A549 (cell line): ENCODE results near the gene INPP5A. TPM values are rescaled to one million over a fixed set of nuclear protein-coding genes. Genes with fewer than 3 reads are reported as not detected.

ENCODE experiments used
- ATAC-seq, 2 experiments: fragments of 200-7000 bp in 1 of 2; fragments of >200 bp in 1 of 2; cut with Nextera tagmentation in 1 of 2; cut with Tn5 transposase in 1 of 2; 3 replicates each; pipeline versions ENCODE4 v1.8.0 to v1.9.1; 2018 to 2020; ENCODE audit warnings: mild to moderate bottlenecking in 1 of 2, moderate library complexity in 1 of 2
- CTCF ChIA-PET: fragments of 300-600 bp; sonication (Branson Sonifier 250); formaldehyde crosslinking; extraction: SDS; loops from one replicate; lab custom pipeline; 2021; ENCODE audit warnings: antibody characterized with exemption, inconsistent platforms; lab: Yijun Ruan, JAX
- POLR2A ChIA-PET: fragments of 350-600 bp; formaldehyde crosslinking; extraction: SDS; loops from one replicate; lab custom pipeline; 2021; ENCODE audit warnings: antibody characterized with exemption, inconsistent platforms; lab: Yijun Ruan, JAX
- DNase-seq, 2 experiments: peaks; one replicate each; pipeline versions ENCODE4 v3.0.0 to v3.0.0-alpha.2; 2011 to 2016; ENCODE audit warnings: low read depth in 1 of 2, low spot score in 1 of 2
- FAIRE-seq: peaks from 2 replicates; lab custom pipeline; 2011; peaks lifted over from hg19 to GRCh38; lab: Jason Lieb, UNC
- H3K27ac ChIP-seq, 2 experiments: fragments of >200 bp; sonication (Bioruptor Twin); formaldehyde crosslinking; 3 replicates each; pipeline ENCODE4 v1.5.1; 2016 to 2017
- H3K4me1 ChIP-seq: fragments of >200 bp; sonication (Bioruptor Twin); formaldehyde crosslinking; 3 replicates; pipeline ENCODE4 v1.6.1; 2016
- H3K4me2 ChIP-seq: fragments of >200 bp; sonication (Bioruptor Twin); formaldehyde crosslinking; 3 replicates; pipeline ENCODE4 v1.6.1; 2016
- H3K4me3 ChIP-seq: fragments of >200 bp; sonication (Bioruptor Twin); formaldehyde crosslinking; 3 replicates; pipeline ENCODE4 v1.5.1; 2016
- H3K9me3 ChIP-seq: fragments of >200 bp; sonication (Bioruptor Twin); formaldehyde crosslinking; 3 replicates; pipeline ENCODE4 v1.6.1; 2016
- CBX8 ChIP-seq: fragments of 200-600 bp; sonication (generic); IDR thresholded peaks from 2 replicates; pipeline ENCODE4 v1.6.1; 2016
- CEBPB ChIP-seq, 2 experiments: fragments of >200 bp in 1 of 2; sonication (Bioruptor Twin) in 1 of 2; formaldehyde crosslinking in 1 of 2; IDR thresholded peaks; 2 replicates each; pipeline ENCODE4 v1.6.1; 2012 to 2016
- CHD2 ChIP-seq: fragments of 150-350 bp; IDR thresholded peaks from 2 replicates; pipeline ENCODE4 v1.6.1; 2014; ENCODE audit warnings: low read length; ENCODE audit not compliant: partially characterized antibody
- EHMT2 ChIP-seq: fragments of 200-600 bp; sonication (generic); IDR thresholded peaks from 2 replicates; pipeline ENCODE4 v1.6.1; 2016; ENCODE audit warnings: antibody characterized with exemption, low read depth, mild to moderate bottlenecking, moderate library complexity
- ESRRA ChIP-seq: fragments of 150-350 bp; IDR thresholded peaks from 2 replicates; pipeline ENCODE4 v1.6.1; 2014; ENCODE audit warnings: mild to moderate bottlenecking, low read length, borderline replicate concordance
- HOXA7 ChIP-seq: fragments of 250-450 bp; sonication (Bioruptor Pico); IDR thresholded peaks from 2 replicates; pipeline ENCODE4 v1.5.0; 2020; ENCODE audit warnings: mild to moderate bottlenecking, moderate library complexity
- HOXB13 ChIP-seq: fragments of 250-450 bp; sonication (Bioruptor Pico); IDR thresholded peaks from 2 replicates; pipeline ENCODE4 v1.5.0; 2020; ENCODE audit warnings: low read depth, mild to moderate bottlenecking, moderate library complexity
- HOXB5 ChIP-seq: fragments of 250-450 bp; sonication (Bioruptor Pico); IDR thresholded peaks from 2 replicates; pipeline ENCODE4 v1.5.0; 2020; ENCODE audit warnings: mild to moderate bottlenecking, moderate library complexity
- KDM5A ChIP-seq: fragments of 200-600 bp; sonication (generic); IDR thresholded peaks from 2 replicates; pipeline ENCODE4 v1.6.1; 2016; ENCODE audit warnings: antibody characterized with exemption, mild to moderate bottlenecking
- MYC ChIP-seq: IDR thresholded peaks from 2 replicates; pipeline ENCODE4 v1.6.1; 2012; ENCODE audit warnings: mild to moderate bottlenecking, inconsistent platforms, low read length, improper control_type of control experiment, borderline replicate concordance
- NPAS2 ChIP-seq: fragments of 250-450 bp; sonication (Bioruptor Pico); IDR thresholded peaks from 2 replicates; pipeline ENCODE4 v1.8.0; 2022; ENCODE audit warnings: mild to moderate bottlenecking, moderate library complexity, borderline replicate concordance
- PBX3 ChIP-seq: IDR thresholded peaks from 2 replicates; pipeline ENCODE4 v1.6.1; 2012
- POLR2A ChIP-seq: IDR thresholded peaks from 2 replicates; pipeline ENCODE4 v1.6.1; 2012; ENCODE audit warnings: mild to moderate bottlenecking, low read length
- POLR2AphosphoS2 ChIP-seq: conservative IDR thresholded peaks from 2 replicates; pipeline ENCODE4 v1.6.1; 2012; ENCODE audit warnings: low read length, improper control_type of control experiment, inconsistent platforms
- RCOR1 ChIP-seq: fragments of 150-350 bp; IDR thresholded peaks from 2 replicates; pipeline ENCODE4 v1.6.1; 2014; ENCODE audit warnings: antibody characterized with exemption, low read length, low read depth
- SREBF2 ChIP-seq: fragments of 450-650 bp; IDR thresholded peaks from 2 replicates; pipeline ENCODE4 v1.6.1; 2014; ENCODE audit warnings: mild to moderate bottlenecking, moderate library complexity
- TP53 ChIP-seq: fragments of 250-450 bp; sonication (Bioruptor Pico); IDR thresholded peaks from 2 replicates; pipeline ENCODE4 v1.5.0; 2021; ENCODE audit warnings: mild to moderate bottlenecking, moderate library complexity
- USF2 ChIP-seq: fragments of 450-650 bp; IDR thresholded peaks from 2 replicates; pipeline ENCODE4 v1.6.1; 2014; ENCODE audit warnings: antibody characterized with exemption
- ZFP36 ChIP-seq: fragments of 450-650 bp; IDR thresholded peaks from 2 replicates; pipeline ENCODE4 v1.6.1; 2014; ENCODE audit warnings: borderline replicate concordance; ENCODE audit not compliant: partially characterized antibody
- WGBS: methylation state at CpG from one replicate; pipeline ENCODE4 v1.1.6; 2017; ENCODE audit errors: missing lambda C conversion rate; 5-methylcytosine and 5-hydroxymethylcytosine counted together
- polyA plus RNA-seq, 4 experiments: library from polyadenylated mRNA; depleted of rRNA in 3 of 4; stranded (reverse); fragments of >200 nt; fragmentation: RNase III in 1 of 4; extraction: RNeasy Plus Mini Kit Qiagen cat#74134 plus additional on column Dnase treatment in 1 of 4; gene quantifications; 2 replicates in 3 of 4; 3 replicates in 1 of 4; pipeline ENCODE4 v1.2.3, GENCODE V29; 2011 to 2017
- TF ChIP-seq, protein P1 (sequence below): fragments of 250-450 bp; sonication (Bioruptor Pico); IDR thresholded peaks from 2 replicates; pipeline ENCODE4 v1.5.0; 2020; ENCODE audit warnings: low read depth, mild to moderate bottlenecking, moderate library complexity
- TF ChIP-seq, protein P2 (sequence below): fragments of >200 bp; sonication (Bioruptor Twin); formaldehyde crosslinking; IDR thresholded peaks from 3 replicates; pipeline ENCODE4 v1.5.1; 2016
- TF ChIP-seq, protein P3 (sequence below): fragments of >200 bp; sonication (Bioruptor Twin); formaldehyde crosslinking; IDR thresholded peaks from 3 replicates; pipeline ENCODE4 v1.6.1; 2016

The INPP5A gene
- polyA plus RNA-seq, 2 of the 4 experiments (the other 2 are of a cell fraction), result 13.7 to 15.1 TPM

GRCh38 chr10:132762267-132762666, 224.7 kb downstream of the INPP5A start:
- no peak for DNase-seq
- Histone ChIP-seq H3K9me3 (no peaks in the 10 kb centered on the region), H3K4me2 (no peak overlapping the region), H3K27ac (no peak overlapping the region), H3K4me1 (no peaks in the 10 kb centered on the region), H3K4me3 (no peak overlapping the region)
- FAIRE-seq, result no peak
- WGBS, result 94% methylated on average over 6 of the region's 6 CpGs
- TF ChIP-seq POLR2A, result no peak
- TF ChIP-seq ZFP36, result no peak
- TF ChIP-seq CHD2, result no peak
- no peak for TF ChIP-seq NPAS2
- TF ChIP-seq CEBPB (IDR thresholded peaks at IDR 0.05), result no peak
- TF ChIP-seq POLR2AphosphoS2, result no peak
- TF ChIP-seq EHMT2, result no peak
- TF ChIP-seq SREBF2, result no peak
- TF ChIP-seq, protein P1, sequence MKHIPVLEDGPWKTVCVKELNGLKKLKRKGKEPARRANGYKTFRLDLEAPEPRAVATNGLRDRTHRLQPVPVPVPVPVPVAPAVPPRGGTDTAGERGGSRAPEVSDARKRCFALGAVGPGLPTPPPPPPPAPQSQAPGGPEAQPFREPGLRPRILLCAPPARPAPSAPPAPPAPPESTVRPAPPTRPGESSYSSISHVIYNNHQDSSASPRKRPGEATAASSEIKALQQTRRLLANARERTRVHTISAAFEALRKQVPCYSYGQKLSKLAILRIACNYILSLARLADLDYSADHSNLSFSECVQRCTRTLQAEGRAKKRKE (CRISPR knock-in tag), result no peak
- TF ChIP-seq TP53, result no peak
- TF ChIP-seq CBX8, result no peak
- no peak for TF ChIP-seq RCOR1
- no peak for TF ChIP-seq HOXB13 (CRISPR knock-in tag)
- no peak for TF ChIP-seq PBX3
- ChIA-PET POLR2A (no interaction called here), CTCF (interaction anchor here (1.2 to 1.6 kb wide), 2 partner anchors 105 to 108 kb away, joined by 3 to 4 read pairs; no protein-coding TSS in a partner anchor)
- no peak for ATAC-seq

- FAIRE-seq, result no peak
- H3K4me3 ChIP-seq, result no peak overlapping the region
- no peak overlapping the region for H3K4me2 ChIP-seq
- DNase-seq, result no peak
- CTCF ChIA-PET, result interaction anchor here (1.2 to 1.5 kb wide), 2 partner anchors 24 to 109 kb away, joined by 3 read pairs; no protein-coding TSS in a partner anchor
- no peak overlapping the region for H3K27ac ChIP-seq
- no peaks in the 10 kb centered on the region for H3K4me1 ChIP-seq
- no peaks in the 10 kb centered on the region for H3K9me3 ChIP-seq
- ATAC-seq, result no peak
- POLR2A ChIA-PET, result no interaction called here
- 58% methylated on average over 5 of the region's 5 CpGs for WGBS
- TF ChIP-seq, protein P2, sequence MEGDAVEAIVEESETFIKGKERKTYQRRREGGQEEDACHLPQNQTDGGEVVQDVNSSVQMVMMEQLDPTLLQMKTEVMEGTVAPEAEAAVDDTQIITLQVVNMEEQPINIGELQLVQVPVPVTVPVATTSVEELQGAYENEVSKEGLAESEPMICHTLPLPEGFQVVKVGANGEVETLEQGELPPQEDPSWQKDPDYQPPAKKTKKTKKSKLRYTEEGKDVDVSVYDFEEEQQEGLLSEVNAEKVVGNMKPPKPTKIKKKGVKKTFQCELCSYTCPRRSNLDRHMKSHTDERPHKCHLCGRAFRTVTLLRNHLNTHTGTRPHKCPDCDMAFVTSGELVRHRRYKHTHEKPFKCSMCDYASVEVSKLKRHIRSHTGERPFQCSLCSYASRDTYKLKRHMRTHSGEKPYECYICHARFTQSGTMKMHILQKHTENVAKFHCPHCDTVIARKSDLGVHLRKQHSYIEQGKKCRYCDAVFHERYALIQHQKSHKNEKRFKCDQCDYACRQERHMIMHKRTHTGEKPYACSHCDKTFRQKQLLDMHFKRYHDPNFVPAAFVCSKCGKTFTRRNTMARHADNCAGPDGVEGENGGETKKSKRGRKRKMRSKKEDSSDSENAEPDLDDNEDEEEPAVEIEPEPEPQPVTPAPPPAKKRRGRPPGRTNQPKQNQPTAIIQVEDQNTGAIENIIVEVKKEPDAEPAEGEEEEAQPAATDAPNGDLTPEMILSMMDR, result no peak
- TF ChIP-seq SREBF2, result no peak
- no peak for TF ChIP-seq HOXB5
- TF ChIP-seq, protein P1 (CRISPR knock-in tag), result no peak
- no peak for TF ChIP-seq HOXA7 (CRISPR knock-in tag)
- TF ChIP-seq, protein P3, sequence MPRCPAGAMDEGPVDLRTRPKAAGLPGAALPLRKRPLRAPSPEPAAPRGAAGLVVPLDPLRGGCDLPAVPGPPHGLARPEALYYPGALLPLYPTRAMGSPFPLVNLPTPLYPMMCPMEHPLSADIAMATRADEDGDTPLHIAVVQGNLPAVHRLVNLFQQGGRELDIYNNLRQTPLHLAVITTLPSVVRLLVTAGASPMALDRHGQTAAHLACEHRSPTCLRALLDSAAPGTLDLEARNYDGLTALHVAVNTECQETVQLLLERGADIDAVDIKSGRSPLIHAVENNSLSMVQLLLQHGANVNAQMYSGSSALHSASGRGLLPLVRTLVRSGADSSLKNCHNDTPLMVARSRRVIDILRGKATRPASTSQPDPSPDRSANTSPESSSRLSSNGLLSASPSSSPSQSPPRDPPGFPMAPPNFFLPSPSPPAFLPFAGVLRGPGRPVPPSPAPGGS, result no peak
- TF ChIP-seq POLR2A, result no peak
- no peak for TF ChIP-seq ESRRA
- no peak for TF ChIP-seq POLR2AphosphoS2
- TF ChIP-seq PBX3, result no peak
- no peak for TF ChIP-seq USF2
- no peak for TF ChIP-seq KDM5A
- TF ChIP-seq MYC, result no peak
Measured at GRCh38 chr10:132763545-132763944, 226.0 kb downstream of the INPP5A start.
